HG03378 (cell line): ENCODE measurements around the gene CASR.
A peak's percentile ranks its signal among the peaks of the same experiment; 100 is the strongest.

Experiments used
- ATAC-seq: cut with Tn5 transposase; IDR thresholded peaks from one replicate; pipeline ENCODE4 v1.9.1; 2021; ENCODE audit warnings: mild to moderate bottlenecking, moderate library complexity; ENCODE audit not compliant: unreplicated experiment

CASR gene

GRCh38 chr3:122255757-122256439, 72.4 kb downstream of the CASR start:
- ATAC-seq: peak; percentile 82

GRCh38 chr3:122257644-122258364, 74.3 kb downstream of the CASR start:
- ATAC-seq: no peak

- ATAC-seq: peak; percentile 78
These were observed 75.4 kb downstream of the CASR start for GRCh38 chr3:122258757-122259371.

GRCh38 chr3:122260206-122260605, 76.7 kb downstream of the CASR start:
- ATAC-seq: no peak

- ATAC-seq: no peak
These were observed 79.6 kb downstream of the CASR start for GRCh38 chr3:122263058-122263457.

GRCh38 chr3:122263974-122264588, 80.6 kb downstream of the CASR start:
- no peak for ATAC-seq

- no peak for ATAC-seq
These were observed 82.5 kb downstream of the CASR start for GRCh38 chr3:122265957-122266356.

GRCh38 chr3:122268257-122269024, 85.0 kb downstream of the CASR start:
- peak; percentile 59 for ATAC-seq

GRCh38 chr3:122269045-122269444, 85.6 kb downstream of the CASR start:
- ATAC-seq: no peak

GRCh38 chr3:122271246-122271898, 87.9 kb downstream of the CASR start:
- ATAC-seq: no peak

- no peak for ATAC-seq
These were observed 89.4 kb downstream of the CASR start for GRCh38 chr3:122272879-122273278.

- no peak for ATAC-seq
These were observed 90.0 kb downstream of the CASR start for GRCh38 chr3:122273498-122273897.

GRCh38 chr3:122281891-122282290, 98.4 kb downstream of the CASR start:
- no peak for ATAC-seq

- ATAC-seq: no peak
These were observed 100.5 kb downstream of the CASR start for GRCh38 chr3:122283796-122284445.

- no peak for ATAC-seq
These were observed 101.0 kb downstream of the CASR start for GRCh38 chr3:122284486-122284885.

- ATAC-seq: no peak
These were observed 110.9 kb downstream of the CASR start for GRCh38 chr3:122294359-122294758.

GRCh38 chr3:122295266-122296062, 112.0 kb downstream of the CASR start:
- no peak for ATAC-seq

GRCh38 chr3:122298239-122298638, 114.8 kb downstream of the CASR start:
- peak; percentile 68 for ATAC-seq

- no peak for ATAC-seq
These were observed 115.7 kb downstream of the CASR start for GRCh38 chr3:122299215-122299614.
